ENCODE measurements around the gene KDM4C.
"Not testable (repeated sequence)": the region's sequence is repeated elsewhere in the genome, so short reads cannot be mapped to it uniquely, and the experiment has no call there.

The KDM4C gene

GRCh38 chr9:7173139-7173538 lies 415.4 kb downstream of the KDM4C start:
- no peak overlapping the region for H3K4me3 ChIP-seq (ENCODE audit: low read depth, low read length)
- no peak for TF ChIP-seq CTCF (IDR thresholded peaks at IDR 0.05; ENCODE audit: borderline replicate concordance, insufficient read depth, low read depth, low read length)

GRCh38 chr9:7174301-7174700 lies 416.5 kb downstream of the KDM4C start:
- no peak overlapping the region for H3K4me3 ChIP-seq (ENCODE audit: low read depth, low read length)
- no peak for TF ChIP-seq CTCF (IDR thresholded peaks at IDR 0.05; ENCODE audit: borderline replicate concordance, insufficient read depth, low read depth, low read length)

- H3K4me3 ChIP-seq (ENCODE audit: low read depth, low read length), result no peak overlapping the region
- no peak for TF ChIP-seq CTCF (IDR thresholded peaks at IDR 0.05; ENCODE audit: borderline replicate concordance, insufficient read depth, low read depth, low read length)
These were observed 417.1 kb downstream of the KDM4C start for GRCh38 chr9:7174884-7175283.

GRCh38 chr9:7176561-7176960 lies 418.8 kb downstream of the KDM4C start:
- H3K4me3 ChIP-seq (ENCODE audit: low read depth, low read length), result no peak overlapping the region
- no peak for TF ChIP-seq CTCF (IDR thresholded peaks at IDR 0.05; ENCODE audit: borderline replicate concordance, insufficient read depth, low read depth, low read length)

GRCh38 chr9:7177383-7177782 lies 419.6 kb downstream of the KDM4C start:
- H3K4me3 ChIP-seq (ENCODE audit: low read depth, low read length), result no peak overlapping the region
- TF ChIP-seq CTCF (IDR thresholded peaks at IDR 0.05; ENCODE audit: borderline replicate concordance, insufficient read depth, low read depth, low read length), result no peak

- H3K4me3 ChIP-seq (ENCODE audit: low read depth, low read length), result no peak overlapping the region
- TF ChIP-seq CTCF (IDR thresholded peaks at IDR 0.05; ENCODE audit: borderline replicate concordance, insufficient read depth, low read depth, low read length), result no peak
These were observed 421.0 kb downstream of the KDM4C start for GRCh38 chr9:7178729-7179128.

GRCh38 chr9:7180247-7180646 lies 422.5 kb downstream of the KDM4C start:
- no peak overlapping the region for H3K4me3 ChIP-seq (ENCODE audit: low read depth, low read length)
- no peak for TF ChIP-seq CTCF (IDR thresholded peaks at IDR 0.05; ENCODE audit: borderline replicate concordance, insufficient read depth, low read depth, low read length)

- not testable (repeated sequence) for H3K4me3 ChIP-seq (ENCODE audit: low read depth, low read length)
These were observed 425.4 kb downstream of the KDM4C start for GRCh38 chr9:7183139-7183538.
